Caco-2 (cell line): ENCODE results near the gene TCF7L2. TPM values are rescaled to one million over a fixed set of nuclear protein-coding genes. Genes with fewer than 3 reads are reported as not detected.

Source experiments
- BruUV-seq: library from RNA; stranded (reverse); fragments of 400-500 nt; replicated peaks from 2 replicates; lab custom pipeline; 2021; lab: Mats Ljungman, UMichigan
- CTCF ChIA-PET: fragments of 300-600 bp; sonication (Branson Sonifier 250); formaldehyde crosslinking; loops from one replicate; lab custom pipeline; 2022; ENCODE audit warnings: antibody characterized with exemption; lab: Charles Lee
- POLR2A ChIA-PET: fragments of 300-600 bp; sonication (Branson Sonifier 250); formaldehyde crosslinking; loops from one replicate; lab custom pipeline; 2022; ENCODE audit warnings: antibody characterized with exemption; lab: Charles Lee
- DNase-seq, 2 experiments: peaks; one replicate each; pipeline versions ENCODE4 v3.0.0 to v3.0.0-alpha.2; 2020 to 2022
- H3K27me3 ChIP-seq: replicated peaks from 2 replicates; pipeline ENCODE4 v1.6.0; 2011; ENCODE audit warnings: low read length; ENCODE audit not compliant: control insufficient read depth, insufficient read depth
- H3K36me3 ChIP-seq: 2 replicates; pipeline ENCODE4 v1.5.1; 2011; ENCODE audit warnings: low read length; ENCODE audit not compliant: control insufficient read depth, insufficient read depth
- H3K4me1 ChIP-seq: fragments of 250-450 bp; sonication (Bioruptor Pico); 2 replicates; pipeline ENCODE4 v1.5.1; 2020; ENCODE audit warnings: mild to moderate bottlenecking
- H3K4me3 ChIP-seq: 2 replicates; pipeline ENCODE4 v1.5.1; 2011; ENCODE audit warnings: low read depth, mild to moderate bottlenecking, control low read depth, low read length
- H3K9me3 ChIP-seq: fragments of 250-450 bp; sonication (Bioruptor Pico); 2 replicates; pipeline ENCODE4 v1.5.1; 2020; ENCODE audit warnings: mild to moderate bottlenecking, moderate library complexity
- H3K27ac Mint-ChIP-seq: one replicate; pipeline ENCODE4 v1.8.0; 2022; ENCODE audit warnings: mixed read lengths; ENCODE audit not compliant: unreplicated experiment
- H3K27me3 Mint-ChIP-seq: one replicate; pipeline ENCODE4 v1.8.0; 2022; ENCODE audit warnings: mixed read lengths; ENCODE audit not compliant: insufficient read depth, unreplicated experiment
- H3K36me3 Mint-ChIP-seq: one replicate; pipeline ENCODE4 v1.8.0; 2022; ENCODE audit warnings: mild to moderate bottlenecking, mixed read lengths; ENCODE audit not compliant: insufficient read depth, unreplicated experiment
- H3K4me1 Mint-ChIP-seq: one replicate; pipeline ENCODE4 v1.8.0; 2022; ENCODE audit warnings: low read depth, mixed read lengths; ENCODE audit not compliant: unreplicated experiment
- H3K4me3 Mint-ChIP-seq: one replicate; pipeline ENCODE4 v1.8.0; 2022; ENCODE audit warnings: mild to moderate bottlenecking, moderate library complexity, mixed read lengths; ENCODE audit not compliant: unreplicated experiment
- H3K9me3 Mint-ChIP-seq: one replicate; pipeline ENCODE4 v1.8.0; 2022; ENCODE audit warnings: mixed read lengths; ENCODE audit not compliant: unreplicated experiment
- intact Hi-C: fragments of 100-400 bp; cut with micrococcal nuclease; formaldehyde crosslinking; loops from one replicate; pipeline ENCODE4 v1.10.0; 2022; ENCODE audit not compliant: unreplicated experiment
- total RNA-seq: library from RNA; stranded (reverse); gene quantifications from 2 replicates; pipeline ENCODE4 v1.2.3, GENCODE V29; 2022
- TF ChIP-seq, protein P1 (sequence below), 2 experiments: fragments of 200-600 bp in 1 of 2; IDR thresholded peaks; 1 replicate in 1 of 2; 2 replicates in 1 of 2; pipeline versions ENCODE4 v1.5.1 to v1.8.0; 2011 to 2022; ENCODE audit warnings: antibody characterized with exemption in 1 of 2, control low read depth in 1 of 2, inconsistent platforms in 1 of 2, low read depth in 1 of 2, low read length in 1 of 2, mild to moderate bottlenecking in 1 of 2, moderate library complexity in 1 of 2; ENCODE audit not compliant: insufficient read depth in 1 of 2, severe bottlenecking in 1 of 2, unreplicated experiment in 1 of 2

TCF7L2 gene
- total RNA-seq, 1 experiment from 2014 or later = 45.4 TPM

DNA sequence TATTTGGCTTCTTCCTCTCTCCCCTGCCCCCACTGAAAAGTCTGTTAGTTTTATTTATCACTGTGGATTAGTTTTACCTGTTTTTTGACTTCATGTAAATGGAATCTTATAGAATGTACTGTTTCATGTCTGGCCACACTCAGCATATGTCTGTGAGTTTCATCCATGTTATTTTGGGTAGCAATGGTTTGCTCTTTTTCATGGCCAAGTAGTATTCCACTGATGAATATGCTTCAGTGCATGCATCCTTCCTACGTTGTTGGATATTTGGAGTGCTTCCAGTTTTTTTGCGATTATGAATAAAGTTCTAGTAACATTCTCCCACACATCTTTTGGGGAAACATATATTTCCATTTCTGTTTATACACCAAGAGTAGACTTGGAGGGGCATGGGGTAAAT is 19.1 kb downstream of the TCF7L2 start:
- ChIA-PET CTCF (interaction anchor here (1.1 kb wide), 1 partner anchor 14 kb away, joined by 3 read pairs; no protein-coding TSS in a partner anchor), POLR2A (no interaction called here)
- BruUV-seq = no TSS peak
- H3K36me3 ChIP-seq = peaks cover 8% of the 10 kb centered on the region
- peak overlapping the region; percentile 45 for H3K27ac Mint-ChIP-seq
- peaks cover 85% of the 10 kb centered on the region for H3K36me3 Mint-ChIP-seq
- no peaks in the 10 kb centered on the region for H3K27me3 Mint-ChIP-seq
- H3K9me3 ChIP-seq = no peaks in the 10 kb centered on the region
- peaks cover 9% of the 10 kb centered on the region for H3K9me3 Mint-ChIP-seq
- no peak for DNase-seq
- H3K4me3 ChIP-seq = no peak overlapping the region
- H3K27me3 ChIP-seq = no peaks in the 10 kb centered on the region
- peaks cover 47% of the 10 kb centered on the region for H3K4me1 Mint-ChIP-seq
- TF ChIP-seq, protein P1, sequence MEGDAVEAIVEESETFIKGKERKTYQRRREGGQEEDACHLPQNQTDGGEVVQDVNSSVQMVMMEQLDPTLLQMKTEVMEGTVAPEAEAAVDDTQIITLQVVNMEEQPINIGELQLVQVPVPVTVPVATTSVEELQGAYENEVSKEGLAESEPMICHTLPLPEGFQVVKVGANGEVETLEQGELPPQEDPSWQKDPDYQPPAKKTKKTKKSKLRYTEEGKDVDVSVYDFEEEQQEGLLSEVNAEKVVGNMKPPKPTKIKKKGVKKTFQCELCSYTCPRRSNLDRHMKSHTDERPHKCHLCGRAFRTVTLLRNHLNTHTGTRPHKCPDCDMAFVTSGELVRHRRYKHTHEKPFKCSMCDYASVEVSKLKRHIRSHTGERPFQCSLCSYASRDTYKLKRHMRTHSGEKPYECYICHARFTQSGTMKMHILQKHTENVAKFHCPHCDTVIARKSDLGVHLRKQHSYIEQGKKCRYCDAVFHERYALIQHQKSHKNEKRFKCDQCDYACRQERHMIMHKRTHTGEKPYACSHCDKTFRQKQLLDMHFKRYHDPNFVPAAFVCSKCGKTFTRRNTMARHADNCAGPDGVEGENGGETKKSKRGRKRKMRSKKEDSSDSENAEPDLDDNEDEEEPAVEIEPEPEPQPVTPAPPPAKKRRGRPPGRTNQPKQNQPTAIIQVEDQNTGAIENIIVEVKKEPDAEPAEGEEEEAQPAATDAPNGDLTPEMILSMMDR (IDR thresholded peaks at IDR 0.05; ENCODE audit: insufficient read depth in 1 of 2, low read depth in 1 of 2, low read length in 1 of 2, severe bottlenecking in 1 of 2, unreplicated experiment in 1 of 2) = no peak
- no peak overlapping the region for H3K4me3 Mint-ChIP-seq
- intact Hi-C loops = loop anchor here (1.0 to 2.0 kb wide), 2 partner anchors 19 to 50 kb away; partner anchors contain the start of gene TCF7L2
- H3K4me1 ChIP-seq = peaks cover 38% of the 10 kb centered on the region

DNA sequence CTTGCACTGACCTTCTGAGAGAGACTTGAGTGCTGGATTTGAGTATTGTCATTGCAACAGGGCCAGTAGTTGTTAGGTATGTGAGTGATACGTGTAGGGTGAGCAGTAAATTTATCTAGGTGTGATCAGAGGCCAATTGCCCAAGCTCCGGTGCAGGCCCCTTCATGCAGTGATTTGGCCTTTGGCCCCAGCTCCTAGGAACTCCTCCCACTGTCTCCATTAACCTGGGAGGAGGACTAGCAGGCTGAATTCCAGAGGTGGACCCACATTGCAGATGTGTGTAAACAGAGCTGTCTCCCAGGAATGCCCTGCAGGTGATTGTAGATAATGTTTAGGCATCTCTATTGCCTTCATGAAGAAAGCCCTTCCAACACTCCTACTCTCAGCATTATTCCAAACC is 19.5 kb downstream of the TCF7L2 start:
- POLR2A ChIA-PET = interaction anchor here (0.6 kb wide), 1 partner anchor 16 kb away, joined by 3 read pairs; no protein-coding TSS in a partner anchor
- Mint-ChIP-seq H3K4me3 (no peak overlapping the region), H3K36me3 (peaks cover 85% of the 10 kb centered on the region), H3K27me3 (no peaks in the 10 kb centered on the region), H3K9me3 (peaks cover 9% of the 10 kb centered on the region), H3K4me1 (peaks cover 45% of the 10 kb centered on the region), H3K27ac (peak overlapping the region; percentile 45)
- no TSS peak for BruUV-seq
- H3K4me1 ChIP-seq = peaks cover 36% of the 10 kb centered on the region
- DNase-seq = peak; percentile 82 to 92
- intact Hi-C loops = loop anchor here (1.0 to 2.0 kb wide), 2 partner anchors 19 to 49 kb away; partner anchors contain the start of gene TCF7L2
- peaks cover 8% of the 10 kb centered on the region for H3K36me3 ChIP-seq
- no peaks in the 10 kb centered on the region for H3K9me3 ChIP-seq
- CTCF ChIA-PET = interaction anchor here (1.1 kb wide), 1 partner anchor 14 kb away, joined by 3 read pairs; no protein-coding TSS in a partner anchor
- H3K4me3 ChIP-seq = no peak overlapping the region
- TF ChIP-seq, protein P1 (IDR thresholded peaks at IDR 0.05; ENCODE audit: insufficient read depth in 1 of 2, low read depth in 1 of 2, low read length in 1 of 2, severe bottlenecking in 1 of 2, unreplicated experiment in 1 of 2) = no peak
- no peaks in the 10 kb centered on the region for H3K27me3 ChIP-seq

DNA sequence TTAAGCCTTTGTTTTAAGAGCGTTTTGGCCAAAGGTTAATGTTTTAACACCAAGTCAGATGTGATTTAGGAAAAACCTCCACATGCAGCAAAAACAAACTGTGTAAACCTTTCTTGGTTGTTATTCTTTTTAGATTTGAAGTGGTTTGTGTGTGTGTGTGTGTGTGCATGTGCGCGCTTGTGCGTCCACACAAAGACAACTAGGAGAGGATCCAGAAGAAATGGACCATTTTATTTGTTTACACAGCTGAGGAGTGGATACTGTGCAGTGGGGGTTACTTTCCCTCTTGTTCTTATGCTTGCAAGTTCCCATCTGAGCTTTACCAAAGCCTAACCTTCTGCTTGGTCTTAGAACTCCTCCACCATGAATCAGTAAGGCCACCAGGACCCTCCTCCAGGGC is 20.0 kb downstream of the TCF7L2 start:
- H3K27ac Mint-ChIP-seq = peak overlapping the region; percentile 45
- no TSS peak for BruUV-seq

More for the DNA sequence above, 20.0 kb downstream of the TCF7L2 start:
- H3K4me1 Mint-ChIP-seq = peaks cover 40% of the 10 kb centered on the region
- no peak overlapping the region for H3K4me3 ChIP-seq
- peaks cover 34% of the 10 kb centered on the region for H3K4me1 ChIP-seq
- no peaks in the 10 kb centered on the region for H3K27me3 ChIP-seq
- H3K9me3 Mint-ChIP-seq = peaks cover 9% of the 10 kb centered on the region
- ChIA-PET CTCF (interaction anchor here (1.1 kb wide), 1 partner anchor 15 kb away, joined by 3 read pairs; no protein-coding TSS in a partner anchor), POLR2A (interaction anchor here (0.6 kb wide), 1 partner anchor 17 kb away, joined by 3 read pairs; no protein-coding TSS in a partner anchor)
- peaks cover 8% of the 10 kb centered on the region for H3K36me3 ChIP-seq
- no peak overlapping the region for H3K4me3 Mint-ChIP-seq
- H3K9me3 ChIP-seq = no peaks in the 10 kb centered on the region
- TF ChIP-seq, protein P1 (IDR thresholded peaks at IDR 0.05; ENCODE audit: insufficient read depth in 1 of 2, low read depth in 1 of 2, low read length in 1 of 2, severe bottlenecking in 1 of 2, unreplicated experiment in 1 of 2) = no peak
- H3K36me3 Mint-ChIP-seq = peaks cover 83% of the 10 kb centered on the region
- intact Hi-C loops = no loop called here
- H3K27me3 Mint-ChIP-seq = no peaks in the 10 kb centered on the region
- no peak for DNase-seq
